Pons (tissue), 1 donor: Measurements from ENCODE around the gene PHOX2B.

Experiments
- DNase-seq: peaks from one replicate; pipeline ENCODE4 v3.0.0-alpha.2; 2016; ENCODE audit warnings: low spot score

PHOX2B gene

DNA sequence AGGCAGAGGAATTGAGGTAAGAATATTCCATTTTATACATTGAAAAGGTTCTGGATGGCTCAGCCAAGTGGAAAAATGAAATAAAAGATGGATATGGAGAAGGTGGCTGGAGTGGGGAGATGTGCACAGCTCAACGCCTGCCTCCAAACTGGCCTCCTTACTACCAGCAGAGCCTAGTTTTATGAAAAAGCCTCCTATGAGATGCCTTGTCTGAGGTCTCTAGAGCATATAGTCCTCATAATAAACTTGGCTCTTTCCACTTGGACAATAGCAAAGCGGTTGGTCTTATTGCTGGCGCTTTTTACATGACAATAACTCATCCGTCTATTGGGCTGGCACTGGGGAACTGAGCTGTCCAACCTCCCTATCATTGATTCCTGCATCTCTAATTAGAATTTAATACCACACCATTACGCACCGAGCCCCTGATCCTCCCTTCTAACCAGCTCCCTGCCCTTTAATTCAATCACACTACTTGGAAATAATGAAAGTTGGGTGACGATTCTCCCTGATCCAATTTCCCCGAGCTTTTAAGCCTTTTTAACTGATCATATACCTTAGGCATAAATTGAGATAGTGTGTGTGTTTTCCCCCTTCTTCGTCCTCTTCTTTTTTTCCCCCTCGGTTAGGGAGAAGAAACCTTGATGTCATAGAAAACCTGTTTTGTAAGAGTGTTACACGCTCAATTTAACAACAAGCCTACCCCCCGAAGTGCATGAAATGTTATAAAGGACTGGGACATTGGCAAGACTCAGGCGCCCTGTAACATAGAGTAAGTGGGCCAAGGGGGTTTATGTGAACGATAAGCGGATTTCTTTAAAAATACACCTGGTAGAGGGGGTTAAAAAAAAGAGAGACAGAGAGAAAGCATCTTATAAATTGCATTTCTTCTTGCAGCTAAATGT is at the start of gene PHOX2B:
TSS of gene PHOX2B (minus strand) at position 155 of the 905 bp plus-strand sequence. CDS start at position 40, 115 bp downstream.
- no peak for DNase-seq

GRCh38 chr4:41797260-41797659 is 48.7 kb upstream of the PHOX2B start:
- peak; percentile 4 for DNase-seq

- DNase-seq: no peak
These were observed 48.2 kb upstream of the PHOX2B start for GRCh38 chr4:41796545-41797210.

DNA sequence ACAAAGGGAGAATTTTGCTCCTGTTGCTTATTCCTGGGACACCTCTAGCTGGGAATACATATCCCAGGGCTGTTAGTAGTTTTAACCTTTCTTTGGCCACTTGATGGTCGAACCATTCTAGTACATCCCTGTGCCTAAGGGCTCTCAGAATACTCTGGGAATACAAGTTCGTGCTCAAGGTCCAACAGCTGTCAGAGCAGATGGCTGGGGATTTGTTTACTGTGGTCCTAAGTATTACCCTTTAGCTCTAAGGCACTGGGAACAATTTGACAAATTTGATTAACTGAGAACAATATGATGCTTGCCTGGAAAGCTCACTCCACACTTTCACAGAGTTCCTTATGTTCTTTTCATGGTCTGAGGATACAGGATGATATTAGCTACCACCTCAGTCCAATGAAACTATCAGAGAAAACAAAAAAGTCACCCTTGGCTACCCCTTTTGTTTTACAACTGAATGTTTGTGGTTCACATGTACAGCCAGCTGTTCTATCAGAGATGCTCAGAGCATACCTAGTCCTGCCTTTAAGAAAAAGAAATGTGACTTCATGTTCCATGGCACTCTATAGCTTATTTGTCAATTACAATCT is 47.4 kb upstream of the PHOX2B start:
- DNase-seq: no peak

DNA sequence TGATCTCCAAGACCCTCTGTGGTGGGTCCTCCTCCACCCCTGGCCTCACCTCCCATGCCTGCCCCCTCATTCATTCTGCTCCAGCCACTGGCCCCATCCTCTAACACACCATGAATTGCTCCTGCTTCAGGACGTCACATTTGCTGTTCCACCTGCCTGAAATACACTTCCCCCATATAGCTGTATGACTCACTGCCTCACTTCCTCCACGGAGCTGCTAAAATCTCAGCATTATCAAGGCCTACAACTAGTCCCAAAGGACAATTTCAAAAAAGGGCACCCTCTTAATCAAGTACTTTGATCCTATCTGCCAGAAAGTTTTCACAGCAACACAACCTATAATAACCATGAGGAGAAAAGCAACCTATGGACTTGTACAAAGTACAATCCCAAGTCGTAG is 43.6 kb upstream of the PHOX2B start:
- no peak for DNase-seq

DNA sequence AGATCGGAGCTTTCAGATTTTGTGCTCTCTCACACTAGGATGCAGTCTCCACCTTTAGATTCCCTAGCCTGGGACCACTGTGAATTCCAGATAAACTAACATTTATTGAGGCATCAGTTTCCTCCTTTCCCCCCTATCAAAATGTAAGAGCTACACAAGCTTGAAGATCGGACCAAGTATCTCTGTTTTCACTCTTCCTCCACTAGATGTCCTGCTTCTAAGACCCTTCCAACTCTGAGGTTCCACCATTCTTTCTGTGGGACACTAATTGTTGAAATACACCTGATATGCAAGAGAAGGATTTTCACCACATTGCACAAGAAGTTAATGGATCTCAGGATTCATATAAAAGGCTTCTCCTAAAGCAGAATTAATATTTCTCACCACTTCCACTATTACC is 43.0 kb upstream of the PHOX2B start:
- DNase-seq: no peak

GRCh38 chr4:41787931-41788330 is 39.4 kb upstream of the PHOX2B start:
- no peak for DNase-seq

DNA sequence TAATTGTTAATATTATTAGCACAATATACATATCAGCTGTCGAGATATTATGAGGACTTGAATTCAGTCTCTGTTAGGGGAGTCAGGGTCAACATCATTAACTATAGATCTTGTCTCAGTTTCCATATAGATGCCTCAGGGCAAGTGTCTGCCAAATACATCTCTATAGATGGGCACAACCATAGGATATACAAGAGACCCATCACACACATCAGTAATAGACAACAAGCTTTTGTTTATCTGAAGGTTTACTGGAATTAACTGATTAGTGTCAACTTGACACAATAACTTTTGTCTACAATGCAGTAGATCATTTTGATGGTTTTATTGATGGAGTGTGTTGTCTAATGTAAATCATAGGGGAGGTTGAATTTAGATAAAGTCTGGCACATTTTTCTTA is 37.1 kb upstream of the PHOX2B start:
- DNase-seq: no peak

GRCh38 chr4:41784191-41784979 is 35.9 kb upstream of the PHOX2B start:
- DNase-seq: no peak

- no peak for DNase-seq
These were observed 27.9 kb upstream of the PHOX2B start for GRCh38 chr4:41776466-41776865.

DNA sequence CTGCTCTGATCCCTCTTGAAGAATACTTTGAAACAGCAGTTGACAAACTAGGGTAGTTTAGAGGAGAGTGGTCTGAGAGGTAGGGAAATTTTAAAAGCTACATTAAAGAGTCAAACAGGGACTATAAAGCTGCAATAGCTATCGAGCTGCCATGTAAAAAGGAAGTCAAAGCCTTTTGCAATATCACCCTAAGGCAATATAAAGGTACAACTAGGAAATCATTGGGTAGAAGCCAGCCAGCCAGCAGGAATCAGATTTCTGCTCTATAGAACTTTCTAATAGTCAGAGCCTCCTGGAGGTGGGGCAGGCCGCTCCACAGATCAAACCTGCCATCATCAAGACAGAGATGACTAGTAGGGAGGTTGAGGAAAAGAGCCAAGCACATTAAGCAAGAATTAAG is 15.2 kb upstream of the PHOX2B start:
- DNase-seq: no peak

DNA sequence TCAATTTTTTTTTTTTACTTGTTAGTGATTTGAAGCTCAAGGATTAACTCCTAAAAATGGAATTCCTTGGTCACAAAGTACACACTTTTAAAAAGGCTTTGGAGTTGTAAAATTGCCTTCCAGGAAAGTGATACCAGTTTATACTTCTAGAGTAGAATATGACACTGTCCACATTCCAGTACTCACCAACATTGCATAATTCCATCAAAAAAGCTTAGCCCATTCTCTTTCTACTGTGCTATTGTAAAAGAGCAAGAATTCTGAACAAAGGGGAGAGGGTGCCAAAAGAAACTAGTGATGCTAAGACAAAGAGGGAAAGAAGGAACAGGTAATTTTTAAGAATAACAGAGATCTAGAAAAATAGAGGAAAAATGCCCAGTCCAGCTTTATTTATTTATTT is 10.4 kb upstream of the PHOX2B start:
- DNase-seq: no peak

GRCh38 chr4:41757521-41758156 is 9.1 kb upstream of the PHOX2B start:
- no peak for DNase-seq

- no peak for DNase-seq
These were observed 5.4 kb upstream of the PHOX2B start for GRCh38 chr4:41753942-41754341.

- DNase-seq: no peak
These were observed 3.7 kb upstream of the PHOX2B start for GRCh38 chr4:41752081-41752836.

DNA sequence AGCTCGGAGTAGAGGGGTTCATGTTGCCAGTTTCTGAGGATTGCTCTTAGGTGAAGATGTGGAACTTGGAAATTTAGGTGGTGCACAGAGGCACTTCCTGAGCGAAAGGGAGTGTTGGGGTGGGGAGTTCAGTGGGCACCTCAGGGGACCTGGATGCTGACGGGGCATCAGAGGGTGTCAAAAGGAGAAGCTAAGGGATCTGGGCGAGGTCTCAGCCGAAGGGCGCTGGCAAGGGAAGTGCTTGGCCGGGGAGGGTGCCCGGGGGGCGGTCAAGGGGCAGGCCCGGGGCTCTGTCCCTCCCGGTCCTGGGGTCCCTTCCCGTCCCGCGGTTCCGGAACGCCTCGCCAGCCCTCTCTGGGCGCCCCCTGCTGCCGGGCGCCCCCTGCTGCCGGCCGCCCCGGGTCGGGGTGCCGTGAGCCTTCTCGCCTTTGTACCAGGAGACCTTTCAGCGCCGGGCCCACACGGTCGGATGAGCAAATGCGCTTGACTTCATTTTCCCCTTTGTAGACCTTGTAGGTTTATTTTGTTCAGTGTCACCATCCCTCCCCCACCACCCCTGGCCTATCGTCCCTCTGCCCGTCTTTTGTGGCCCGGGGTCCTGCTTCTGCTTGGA is 3.0 kb upstream of the PHOX2B start:
- DNase-seq: no peak

GRCh38 chr4:41750626-41751448 is 2.3 kb upstream of the PHOX2B start:
- DNase-seq: no peak

DNA sequence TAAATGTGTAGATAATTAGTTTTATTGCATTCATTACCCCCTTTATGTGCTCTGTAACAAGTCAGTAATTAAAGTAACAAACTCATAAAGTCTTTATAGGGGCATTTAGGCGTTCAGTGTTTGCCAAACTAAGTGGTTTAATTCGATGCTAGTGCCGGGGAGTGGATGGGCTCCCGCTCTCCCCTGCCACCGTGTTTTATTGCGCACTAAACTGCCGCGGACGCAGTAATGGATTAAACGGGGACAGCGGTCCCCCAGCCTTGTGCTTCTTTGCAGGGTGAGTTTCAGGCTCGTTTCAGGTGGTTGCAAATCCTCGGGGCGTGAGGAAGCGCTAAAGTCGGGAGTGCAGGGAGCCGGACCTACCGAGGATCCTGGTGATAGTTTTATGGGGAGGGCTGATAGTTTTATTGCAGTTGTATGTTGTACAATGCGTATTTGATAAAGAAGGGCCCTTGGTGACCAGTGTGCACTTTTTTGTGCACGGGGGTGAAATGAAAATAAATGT is 1.6 kb upstream of the PHOX2B start:
- DNase-seq: no peak

DNA sequence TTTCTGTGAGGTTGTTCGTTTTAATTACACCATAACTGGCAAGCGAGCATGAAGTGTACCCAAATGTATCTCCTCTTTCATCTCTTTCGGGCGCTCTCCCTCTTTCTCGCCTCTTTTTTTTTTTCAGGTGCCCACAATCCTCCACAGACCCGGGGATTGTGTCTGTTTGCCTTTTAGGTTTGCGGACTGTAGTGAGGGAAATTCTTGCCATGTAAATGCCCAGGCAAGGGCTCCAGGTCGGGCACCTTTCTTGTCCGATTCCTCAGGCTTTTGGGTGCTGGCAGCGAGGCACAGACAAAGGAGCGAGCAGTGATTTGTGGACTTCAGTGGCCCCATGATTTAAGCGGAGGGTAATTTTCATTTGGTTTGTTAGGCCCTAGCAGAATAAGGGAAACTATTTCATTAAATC is 1.1 kb upstream of the PHOX2B start:
- no peak for DNase-seq
